Thyroid gland (tissue), 4 donors: Measurements from ENCODE around the gene GALK1.

ENCODE experiments used
- POLR2A ChIP-seq, 2 donors: fragments of 450-650 bp; IDR thresholded peaks; one replicate each; pipeline ENCODE4 v1.6.1; 2017; ENCODE audit warnings: antibody characterized with exemption in 2 of 2, mild to moderate bottlenecking in 2 of 2, moderate library complexity in 1 of 2
- TF ChIP-seq, protein P1 (sequence below), 6 experiments: fragments of 200-600 bp in 3 of 6; fragments of 450-650 bp in 3 of 6; sonication (generic) in 3 of 6; IDR thresholded peaks; one replicate each; pipeline ENCODE4 v1.5.1; 2016 to 2019; ENCODE audit warnings: antibody characterized with exemption in 6 of 6, mild to moderate bottlenecking in 2 of 6, inconsistent platforms in 1 of 6, moderate library complexity in 1 of 6

DNA sequence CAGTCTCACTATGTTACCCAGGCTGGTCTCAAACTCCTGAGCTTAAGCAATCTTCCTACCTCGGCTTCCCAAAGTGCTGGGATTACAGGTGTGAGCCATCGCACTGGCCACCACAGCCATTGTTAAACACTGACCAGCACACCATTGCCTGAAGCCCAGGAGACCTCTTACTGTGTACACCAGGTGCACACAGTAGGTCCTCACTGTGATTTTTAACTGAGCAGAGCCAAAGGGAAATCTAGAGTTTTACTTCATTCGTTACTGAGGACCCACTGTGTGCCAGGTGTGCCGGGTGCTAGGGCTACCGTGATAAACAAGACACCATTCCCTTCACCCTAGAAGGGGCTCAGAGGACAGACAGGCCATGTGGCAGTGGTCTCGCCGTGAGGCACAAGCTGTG lies 39.5 kb downstream of the GALK1 start:
- TF ChIP-seq POLR2A (IDR thresholded peaks at IDR 0.05), result no peak
- TF ChIP-seq, protein P1, sequence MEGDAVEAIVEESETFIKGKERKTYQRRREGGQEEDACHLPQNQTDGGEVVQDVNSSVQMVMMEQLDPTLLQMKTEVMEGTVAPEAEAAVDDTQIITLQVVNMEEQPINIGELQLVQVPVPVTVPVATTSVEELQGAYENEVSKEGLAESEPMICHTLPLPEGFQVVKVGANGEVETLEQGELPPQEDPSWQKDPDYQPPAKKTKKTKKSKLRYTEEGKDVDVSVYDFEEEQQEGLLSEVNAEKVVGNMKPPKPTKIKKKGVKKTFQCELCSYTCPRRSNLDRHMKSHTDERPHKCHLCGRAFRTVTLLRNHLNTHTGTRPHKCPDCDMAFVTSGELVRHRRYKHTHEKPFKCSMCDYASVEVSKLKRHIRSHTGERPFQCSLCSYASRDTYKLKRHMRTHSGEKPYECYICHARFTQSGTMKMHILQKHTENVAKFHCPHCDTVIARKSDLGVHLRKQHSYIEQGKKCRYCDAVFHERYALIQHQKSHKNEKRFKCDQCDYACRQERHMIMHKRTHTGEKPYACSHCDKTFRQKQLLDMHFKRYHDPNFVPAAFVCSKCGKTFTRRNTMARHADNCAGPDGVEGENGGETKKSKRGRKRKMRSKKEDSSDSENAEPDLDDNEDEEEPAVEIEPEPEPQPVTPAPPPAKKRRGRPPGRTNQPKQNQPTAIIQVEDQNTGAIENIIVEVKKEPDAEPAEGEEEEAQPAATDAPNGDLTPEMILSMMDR (IDR thresholded peaks at IDR 0.05), result no peak
